NB4 (cell line): ENCODE results near the gene MYLIP.
A peak's percentile ranks its signal among the peaks of the same experiment; 100 is the strongest.

Experiments
- DNase-seq: peaks from one replicate; pipeline ENCODE4 v3.0.0; 2010; ENCODE audit warnings: low read depth
- H3K4me3 ChIP-seq: one replicate; pipeline ENCODE4 v1.5.1; 2011; ENCODE audit warnings: mild to moderate bottlenecking, low read depth, low read length, moderate library complexity
- CTCF ChIP-seq: IDR thresholded peaks from one replicate; pipeline ENCODE4 v1.5.1; 2012; ENCODE audit warnings: low read depth, low read length
- MAX ChIP-seq: IDR thresholded peaks from 2 replicates; pipeline ENCODE4 v1.6.1; 2011; ENCODE audit warnings: low read depth, low read length
- MYC ChIP-seq: IDR thresholded peaks from 2 replicates; pipeline ENCODE4 v1.6.1; 2011; ENCODE audit warnings: low read depth, low read length
- POLR2A ChIP-seq: IDR thresholded peaks from 2 replicates; pipeline ENCODE4 v1.6.1; 2011; ENCODE audit warnings: mild to moderate bottlenecking; ENCODE audit not compliant: insufficient read length; ENCODE audit errors: extremely low read depth

The MYLIP gene

GRCh38 chr6:16177881-16178280 lies 49.0 kb downstream of the MYLIP start:
- no peak for DNase-seq
- H3K4me3 ChIP-seq, result no peak overlapping the region
- no peak for TF ChIP-seq POLR2A
- no peak for TF ChIP-seq CTCF
- TF ChIP-seq MYC, result no peak
- no peak for TF ChIP-seq MAX

- TF ChIP-seq MAX (no peak), CTCF (no peak), POLR2A (no peak), MYC (no peak)
- H3K4me3 ChIP-seq, result no peak overlapping the region
- DNase-seq, result no peak
Measured at GRCh38 chr6:16178351-16178750, 49.5 kb downstream of the MYLIP start.

GRCh38 chr6:16179063-16179462 lies 50.2 kb downstream of the MYLIP start:
- TF ChIP-seq POLR2A (no peak), MAX (no peak), MYC (no peak), CTCF (no peak)
- no peak overlapping the region for H3K4me3 ChIP-seq
- no peak for DNase-seq

- H3K4me3 ChIP-seq, result peak overlapping the region; percentile 39
- TF ChIP-seq MAX (peak; percentile 86), CTCF (no peak)
- peak; percentile 93 for DNase-seq
Measured at GRCh38 chr6:16179970-16180431, 51.1 kb downstream of the MYLIP start.

GRCh38 chr6:16180696-16181438 lies 52.0 kb downstream of the MYLIP start:
- TF ChIP-seq MYC (no peak), POLR2A (no peak), CTCF (no peak), MAX (no peak)
- DNase-seq, result no peak
- no peak overlapping the region for H3K4me3 ChIP-seq
